Measurements from ENCODE around the gene IFNL4.
"Not testable (repeated sequence)": the region's sequence is repeated elsewhere in the genome, so short reads cannot be mapped to it uniquely, and the experiment has no call there.

IFNL4 gene

GRCh38 chr19:39253374-39254149 is 4.9 kb upstream of the IFNL4 start:
- TF ChIP-seq CTCF (IDR thresholded peaks at IDR 0.05; ENCODE audit: low read depth, low read length) = no peak
- H3K4me3 ChIP-seq (ENCODE audit: low read depth, low read length) = no peak overlapping the region

GRCh38 chr19:39252458-39252857 is 3.8 kb upstream of the IFNL4 start:
- H3K4me3 ChIP-seq (ENCODE audit: low read depth, low read length) = no peak overlapping the region
- no peak for TF ChIP-seq CTCF (IDR thresholded peaks at IDR 0.05; ENCODE audit: low read depth, low read length)

- no peak overlapping the region for H3K4me3 ChIP-seq (ENCODE audit: low read depth, low read length)
- TF ChIP-seq CTCF (IDR thresholded peaks at IDR 0.05; ENCODE audit: low read depth, low read length) = no peak
Measured at GRCh38 chr19:39251846-39252245, 3.2 kb upstream of the IFNL4 start.

- TF ChIP-seq CTCF (IDR thresholded peaks at IDR 0.05; ENCODE audit: low read depth, low read length) = no peak
- no peak overlapping the region for H3K4me3 ChIP-seq (ENCODE audit: low read depth, low read length)
Measured at GRCh38 chr19:39251081-39251480, 2.4 kb upstream of the IFNL4 start.

GRCh38 chr19:39247701-39248664 is 673 bp downstream of the IFNL4 start:
- H3K4me3 ChIP-seq (ENCODE audit: low read depth, low read length) = no peak overlapping the region
- TF ChIP-seq CTCF (IDR thresholded peaks at IDR 0.05; ENCODE audit: low read depth, low read length) = no peak

GRCh38 chr19:39246951-39247669 is 1.5 kb downstream of the IFNL4 start:
- H3K4me3 ChIP-seq (ENCODE audit: low read depth, low read length) = no peak overlapping the region

GRCh38 chr19:39245166-39245565 is 3.5 kb downstream of the IFNL4 start:
- H3K4me3 ChIP-seq (ENCODE audit: low read depth, low read length) = not testable (repeated sequence)

More at GRCh38 chr19:39246951-39247669, 1.5 kb downstream of the IFNL4 start:
- TF ChIP-seq CTCF (IDR thresholded peaks at IDR 0.05; ENCODE audit: low read depth, low read length) = no peak

GRCh38 chr19:39244410-39245100 is 4.1 kb downstream of the IFNL4 start, which contains the start of gene IFNL3:
Gene IFNL3 (minus strand): TSS chr19:39245006. CDS start chr19:39244967, 39 bp downstream.
- H3K4me3 ChIP-seq (ENCODE audit: low read depth, low read length) = not testable (repeated sequence)

- not testable (repeated sequence) for H3K4me3 ChIP-seq (ENCODE audit: low read depth, low read length)
Measured at GRCh38 chr19:39243741-39244140, 4.9 kb downstream of the IFNL4 start.

All from WI38 (cell line).